ENCODE measurements around the gene SCAMP3. TPM values are rescaled to one million over a fixed set of nuclear protein-coding genes. Genes with fewer than 3 reads are reported as not detected.

Gene SCAMP3
- total and polyA plus RNA-seq, 10 of the 15 experiments (the other 5 are each of a cell fraction or from before 2014, with no cell fraction given): 17.2 to 133 (median 87.3) TPM

DNA sequence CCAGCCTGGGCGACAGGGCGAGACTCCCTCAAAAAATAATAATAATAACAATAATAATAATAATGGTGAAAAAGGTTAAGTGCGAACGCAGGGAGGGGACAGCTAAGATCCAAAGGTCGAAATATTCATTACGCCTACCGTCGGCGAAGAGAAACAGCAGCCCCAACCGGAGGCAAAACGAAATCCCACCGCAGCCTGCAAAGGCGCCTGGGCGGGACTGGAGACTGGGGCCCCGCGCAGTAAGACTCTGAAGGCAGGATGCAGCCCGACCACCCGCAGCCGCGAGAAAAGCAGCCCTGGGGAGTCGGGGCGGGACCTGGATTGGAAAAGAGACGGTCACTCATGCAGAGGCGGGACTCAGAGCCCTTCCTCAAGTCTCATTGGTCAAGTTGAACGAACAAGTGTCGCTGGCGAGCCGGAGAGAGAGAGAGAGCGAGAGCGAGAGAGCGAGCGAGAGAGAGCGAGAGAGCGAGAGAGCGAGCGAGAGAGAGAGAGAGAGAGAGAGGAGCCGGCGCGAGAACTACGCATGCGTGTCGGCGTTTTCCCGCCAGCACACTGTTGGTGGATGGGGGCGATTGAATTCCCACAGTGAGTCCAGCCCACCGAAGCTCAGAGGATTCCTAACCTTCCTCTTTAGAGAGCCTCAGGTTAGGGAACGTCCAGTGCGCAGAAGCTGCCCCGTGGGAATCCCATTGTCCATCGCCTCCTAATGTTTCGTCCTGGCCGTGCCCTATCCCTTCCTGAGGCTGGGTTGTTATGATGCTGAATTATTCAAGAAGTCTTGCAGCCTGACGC, 17.6 kb downstream of the SCAMP3 start (continued):
- TF ChIP-seq, protein P1, sequence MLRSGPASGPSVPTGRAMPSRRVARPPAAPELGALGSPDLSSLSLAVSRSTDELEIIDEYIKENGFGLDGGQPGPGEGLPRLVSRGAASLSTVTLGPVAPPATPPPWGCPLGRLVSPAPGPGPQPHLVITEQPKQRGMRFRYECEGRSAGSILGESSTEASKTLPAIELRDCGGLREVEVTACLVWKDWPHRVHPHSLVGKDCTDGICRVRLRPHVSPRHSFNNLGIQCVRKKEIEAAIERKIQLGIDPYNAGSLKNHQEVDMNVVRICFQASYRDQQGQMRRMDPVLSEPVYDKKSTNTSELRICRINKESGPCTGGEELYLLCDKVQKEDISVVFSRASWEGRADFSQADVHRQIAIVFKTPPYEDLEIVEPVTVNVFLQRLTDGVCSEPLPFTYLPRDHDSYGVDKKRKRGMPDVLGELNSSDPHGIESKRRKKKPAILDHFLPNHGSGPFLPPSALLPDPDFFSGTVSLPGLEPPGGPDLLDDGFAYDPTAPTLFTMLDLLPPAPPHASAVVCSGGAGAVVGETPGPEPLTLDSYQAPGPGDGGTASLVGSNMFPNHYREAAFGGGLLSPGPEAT (IDR thresholded peaks at IDR 0.05; ENCODE audit: low read depth): peak; percentile 84
- no peak for TF ChIP-seq CHD4 (IDR thresholded peaks at IDR 0.05)
- peak in 1 of 2 experiments; percentile 81; a peak in 2 of 4 replicates for TF ChIP-seq SRF (IDR thresholded peaks at IDR 0.05; ENCODE audit: low read depth in 2 of 2, low read length in 2 of 2)
- TF ChIP-seq, protein P2, sequence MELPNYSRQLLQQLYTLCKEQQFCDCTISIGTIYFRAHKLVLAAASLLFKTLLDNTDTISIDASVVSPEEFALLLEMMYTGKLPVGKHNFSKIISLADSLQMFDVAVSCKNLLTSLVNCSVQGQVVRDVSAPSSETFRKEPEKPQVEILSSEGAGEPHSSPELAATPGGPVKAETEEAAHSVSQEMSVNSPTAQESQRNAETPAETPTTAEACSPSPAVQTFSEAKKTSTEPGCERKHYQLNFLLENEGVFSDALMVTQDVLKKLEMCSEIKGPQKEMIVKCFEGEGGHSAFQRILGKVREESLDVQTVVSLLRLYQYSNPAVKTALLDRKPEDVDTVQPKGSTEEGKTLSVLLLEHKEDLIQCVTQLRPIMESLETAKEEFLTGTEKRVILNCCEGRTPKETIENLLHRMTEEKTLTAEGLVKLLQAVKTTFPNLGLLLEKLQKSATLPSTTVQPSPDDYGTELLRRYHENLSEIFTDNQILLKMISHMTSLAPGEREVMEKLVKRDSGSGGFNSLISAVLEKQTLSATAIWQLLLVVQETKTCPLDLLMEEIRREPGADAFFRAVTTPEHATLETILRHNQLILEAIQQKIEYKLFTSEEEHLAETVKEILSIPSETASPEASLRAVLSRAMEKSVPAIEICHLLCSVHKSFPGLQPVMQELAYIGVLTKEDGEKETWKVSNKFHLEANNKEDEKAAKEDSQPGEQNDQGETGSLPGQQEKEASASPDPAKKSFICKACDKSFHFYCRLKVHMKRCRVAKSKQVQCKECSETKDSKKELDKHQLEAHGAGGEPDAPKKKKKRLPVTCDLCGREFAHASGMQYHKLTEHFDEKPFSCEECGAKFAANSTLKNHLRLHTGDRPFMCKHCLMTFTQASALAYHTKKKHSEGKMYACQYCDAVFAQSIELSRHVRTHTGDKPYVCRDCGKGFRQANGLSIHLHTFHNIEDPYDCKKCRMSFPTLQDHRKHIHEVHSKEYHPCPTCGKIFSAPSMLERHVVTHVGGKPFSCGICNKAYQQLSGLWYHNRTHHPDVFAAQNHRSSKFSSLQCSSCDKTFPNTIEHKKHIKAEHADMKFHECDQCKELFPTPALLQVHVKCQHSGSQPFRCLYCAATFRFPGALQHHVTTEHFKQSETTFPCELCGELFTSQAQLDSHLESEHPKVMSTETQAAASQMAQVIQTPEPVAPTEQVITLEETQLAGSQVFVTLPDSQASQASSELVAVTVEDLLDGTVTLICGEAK (IDR thresholded peaks at IDR 0.05; ENCODE audit: borderline replicate concordance): peak; percentile 48; the same call in 1 of the 2 replicates
- peak; percentile 78 for TF ChIP-seq BCL11A (IDR thresholded peaks at IDR 0.05; ENCODE audit: low read depth, low read length)
- TF ChIP-seq, protein P3, sequence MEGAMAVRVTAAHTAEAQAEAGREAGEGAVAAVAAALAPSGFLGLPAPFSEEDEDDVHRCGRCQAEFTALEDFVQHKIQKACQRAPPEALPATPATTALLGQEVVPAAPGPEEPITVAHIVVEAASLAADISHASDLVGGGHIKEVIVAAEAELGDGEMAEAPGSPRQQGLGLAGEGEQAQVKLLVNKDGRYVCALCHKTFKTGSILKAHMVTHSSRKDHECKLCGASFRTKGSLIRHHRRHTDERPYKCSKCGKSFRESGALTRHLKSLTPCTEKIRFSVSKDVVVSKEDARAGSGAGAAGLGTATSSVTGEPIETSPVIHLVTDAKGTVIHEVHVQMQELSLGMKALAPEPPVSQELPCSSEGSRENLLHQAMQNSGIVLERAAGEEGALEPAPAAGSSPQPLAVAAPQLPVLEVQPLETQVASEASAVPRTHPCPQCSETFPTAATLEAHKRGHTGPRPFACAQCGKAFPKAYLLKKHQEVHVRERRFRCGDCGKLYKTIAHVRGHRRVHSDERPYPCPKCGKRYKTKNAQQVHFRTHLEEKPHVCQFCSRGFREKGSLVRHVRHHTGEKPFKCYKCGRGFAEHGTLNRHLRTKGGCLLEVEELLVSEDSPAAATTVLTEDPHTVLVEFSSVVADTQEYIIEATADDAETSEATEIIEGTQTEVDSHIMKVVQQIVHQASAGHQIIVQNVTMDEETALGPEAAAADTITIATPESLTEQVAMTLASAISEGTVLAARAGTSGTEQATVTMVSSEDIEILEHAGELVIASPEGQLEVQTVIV (IDR thresholded peaks at IDR 0.05; ENCODE audit: borderline replicate concordance, partially characterized antibody): peak; percentile 62
- TF ChIP-seq SP1 (IDR thresholded peaks at IDR 0.05; ENCODE audit: low read depth, low read length): peak; percentile 85
- peak; percentile 51 for TF ChIP-seq HDAC6 (IDR thresholded peaks at IDR 0.05; ENCODE audit: unreplicated experiment)
- TF ChIP-seq ZNF207 (IDR thresholded peaks at IDR 0.05; ENCODE audit: borderline replicate concordance): peak; percentile 92
- peak; percentile 80 for TF ChIP-seq RAD51 (IDR thresholded peaks at IDR 0.05)
- TF ChIP-seq, protein P4, sequence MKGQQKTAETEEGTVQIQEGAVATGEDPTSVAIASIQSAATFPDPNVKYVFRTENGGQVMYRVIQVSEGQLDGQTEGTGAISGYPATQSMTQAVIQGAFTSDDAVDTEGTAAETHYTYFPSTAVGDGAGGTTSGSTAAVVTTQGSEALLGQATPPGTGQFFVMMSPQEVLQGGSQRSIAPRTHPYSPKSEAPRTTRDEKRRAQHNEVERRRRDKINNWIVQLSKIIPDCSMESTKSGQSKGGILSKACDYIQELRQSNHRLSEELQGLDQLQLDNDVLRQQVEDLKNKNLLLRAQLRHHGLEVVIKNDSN (IDR thresholded peaks at IDR 0.05; ENCODE audit: borderline replicate concordance, extremely low read length, insufficient read depth, low read depth, low read length): no peak
- TF ChIP-seq KLF5 (IDR thresholded peaks at IDR 0.05; ENCODE audit: partially characterized antibody): peak; percentile 57
- TF ChIP-seq, protein P5, sequence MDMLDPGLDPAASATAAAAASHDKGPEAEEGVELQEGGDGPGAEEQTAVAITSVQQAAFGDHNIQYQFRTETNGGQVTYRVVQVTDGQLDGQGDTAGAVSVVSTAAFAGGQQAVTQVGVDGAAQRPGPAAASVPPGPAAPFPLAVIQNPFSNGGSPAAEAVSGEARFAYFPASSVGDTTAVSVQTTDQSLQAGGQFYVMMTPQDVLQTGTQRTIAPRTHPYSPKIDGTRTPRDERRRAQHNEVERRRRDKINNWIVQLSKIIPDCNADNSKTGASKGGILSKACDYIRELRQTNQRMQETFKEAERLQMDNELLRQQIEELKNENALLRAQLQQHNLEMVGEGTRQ (IDR thresholded peaks at IDR 0.05; ENCODE audit: borderline replicate concordance, low read depth, low read length): no peak
- TF ChIP-seq, protein P6, sequence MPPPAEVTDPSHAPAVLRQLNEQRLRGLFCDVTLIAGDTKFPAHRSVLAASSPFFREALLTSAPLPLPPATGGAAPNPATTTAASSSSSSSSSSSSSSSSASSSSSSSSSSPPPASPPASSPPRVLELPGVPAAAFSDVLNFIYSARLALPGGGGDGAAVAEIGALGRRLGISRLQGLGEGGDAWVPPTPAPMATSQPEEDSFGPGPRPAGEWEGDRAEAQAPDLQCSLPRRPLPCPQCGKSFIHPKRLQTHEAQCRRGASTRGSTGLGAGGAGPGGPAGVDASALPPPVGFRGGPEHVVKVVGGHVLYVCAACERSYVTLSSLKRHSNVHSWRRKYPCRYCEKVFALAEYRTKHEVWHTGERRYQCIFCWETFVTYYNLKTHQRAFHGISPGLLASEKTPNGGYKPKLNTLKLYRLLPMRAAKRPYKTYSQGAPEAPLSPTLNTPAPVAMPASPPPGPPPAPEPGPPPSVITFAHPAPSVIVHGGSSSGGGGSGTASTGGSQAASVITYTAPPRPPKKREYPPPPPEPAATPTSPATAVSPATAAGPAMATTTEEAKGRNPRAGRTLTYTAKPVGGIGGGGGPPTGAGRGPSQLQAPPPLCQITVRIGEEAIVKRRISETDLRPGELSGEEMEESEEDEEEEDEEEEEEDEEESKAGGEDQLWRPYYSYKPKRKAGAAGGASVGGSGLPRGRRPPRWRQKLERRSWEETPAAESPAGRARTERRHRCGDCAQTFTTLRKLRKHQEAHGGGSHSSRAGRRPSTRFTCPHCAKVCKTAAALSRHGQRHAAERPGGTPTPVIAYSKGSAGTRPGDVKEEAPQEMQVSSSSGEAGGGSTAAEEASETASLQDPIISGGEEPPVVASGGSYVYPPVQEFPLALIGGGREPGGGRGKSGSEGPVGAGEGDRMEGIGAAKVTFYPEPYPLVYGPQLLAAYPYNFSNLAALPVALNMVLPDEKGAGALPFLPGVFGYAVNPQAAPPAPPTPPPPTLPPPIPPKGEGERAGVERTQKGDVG (CRISPR knock-in tag; IDR thresholded peaks at IDR 0.05): no peak

All from GM12878 (cell line).